Panc1 (cell line): ENCODE results near the gene KANSL1L. TPM values are rescaled to one million over a fixed set of nuclear protein-coding genes. Genes with fewer than 3 reads are reported as not detected.

ENCODE experiments used
- ATAC-seq: fragments of 200-7000 bp; cut with Tn5 transposase; 2 replicates; pipeline ENCODE4 v1.9.1; 2020; ENCODE audit warnings: mild to moderate bottlenecking, moderate library complexity
- BruUV-seq: library from RNA; stranded (reverse); fragments of 400-500 nt; replicated peaks from 2 replicates; lab custom pipeline; 2021; lab: Mats Ljungman, UMichigan
- CTCF ChIA-PET: fragments of 300-600 bp; sonication (Branson Sonifier 250); formaldehyde crosslinking; loops from one replicate; lab custom pipeline; 2022; ENCODE audit warnings: antibody characterized with exemption; lab: Charles Lee
- POLR2A ChIA-PET: fragments of 300-600 bp; sonication (Branson Sonifier 250); formaldehyde crosslinking; loops from one replicate; lab custom pipeline; 2022; ENCODE audit warnings: antibody characterized with exemption; lab: Charles Lee
- DNase-seq: peaks from one replicate; pipeline ENCODE4 v3.0.0-alpha.2; 2010; ENCODE audit warnings: low read depth, low spot score
- H3K27ac ChIP-seq: 2 replicates; pipeline ENCODE4 v1.5.1; 2011; ENCODE audit warnings: mild to moderate bottlenecking, low read length, inconsistent platforms
- H3K27me3 ChIP-seq: fragments of 200-500 bp; sonication (Bioruptor generic); 2 replicates; pipeline ENCODE4 v1.6.0; 2014; ENCODE audit warnings: low read length, inconsistent platforms; ENCODE audit not compliant: control insufficient read depth, insufficient read depth
- H3K36me3 ChIP-seq: fragments of 200-500 bp; sonication (Bioruptor generic); 2 replicates; pipeline ENCODE4 v1.5.1; 2014; ENCODE audit warnings: inconsistent platforms, mild to moderate bottlenecking, low read length, moderate library complexity; ENCODE audit not compliant: control insufficient read depth, insufficient read depth
- H3K4me1 ChIP-seq: 2 replicates; pipeline ENCODE4 v1.5.1; 2011; ENCODE audit warnings: inconsistent platforms, mild to moderate bottlenecking, low read length, moderate library complexity; ENCODE audit not compliant: control insufficient read depth, insufficient read depth
- H3K4me3 ChIP-seq, 2 experiments: 2 replicates each; pipeline ENCODE4 v1.5.1; 2011 to 2012; ENCODE audit warnings: low read depth in 2 of 2, low read length in 2 of 2, mild to moderate bottlenecking in 2 of 2, inconsistent platforms in 1 of 2, moderate library complexity in 1 of 2
- H3K9me3 ChIP-seq: fragments of 200-500 bp; sonication (Bioruptor generic); 2 replicates; pipeline ENCODE4 v1.5.1; 2014; ENCODE audit warnings: low read depth, mild to moderate bottlenecking, inconsistent platforms, low read length, moderate library complexity; ENCODE audit not compliant: control insufficient read depth, insufficient read depth
- CTCF ChIP-seq: fragments of 450-650 bp; IDR thresholded peaks from 2 replicates; pipeline ENCODE4 v1.5.1; 2017; ENCODE audit warnings: mild to moderate bottlenecking
- POLR2AphosphoS5 ChIP-seq: IDR thresholded peaks from 2 replicates; pipeline ENCODE4 v1.6.1; 2012; ENCODE audit warnings: mild to moderate bottlenecking, low read depth, low read length, moderate library complexity
- REST ChIP-seq, 2 experiments: IDR thresholded peaks; 2 replicates each; pipeline ENCODE4 v1.6.1; 2011 to 2012; ENCODE audit warnings: low read depth in 2 of 2, control low read depth in 1 of 2, low read length in 1 of 2, mild to moderate bottlenecking in 1 of 2, moderate library complexity in 1 of 2; ENCODE audit not compliant: insufficient read depth in 1 of 2
- SIN3A ChIP-seq: IDR thresholded peaks from 2 replicates; pipeline ENCODE4 v1.6.1; 2012; ENCODE audit warnings: low read depth, mild to moderate bottlenecking, low read length, moderate library complexity, borderline replicate concordance; ENCODE audit not compliant: insufficient read depth
- TCF7L2 ChIP-seq: IDR thresholded peaks from 2 replicates; pipeline ENCODE4 v1.6.1; 2011; ENCODE audit warnings: mild to moderate bottlenecking, low read depth, low read length, inconsistent platforms
- in situ Hi-C: cut with HindIII; loops from 2 replicates; pipeline ENCODE4 v1.10.0; 2016; ENCODE audit warnings: low sequenced_read_pairs, low pct_unique_long_range_greater_than_20kb
- intact Hi-C: fragments of 100-400 bp; cut with micrococcal nuclease; formaldehyde crosslinking; loops from one replicate; pipeline ENCODE4 v1.10.0; 2022; ENCODE audit not compliant: unreplicated experiment
- total RNA-seq: library from RNA; stranded (reverse); gene quantifications from one replicate; pipeline ENCODE4 v1.2.1, GENCODE V29; 2021; ENCODE audit not compliant: unreplicated experiment

KANSL1L gene
- total RNA-seq, 1 experiment from 2014 or later: 10.5 TPM

GRCh38 chr2:210007895-210008294 is 163.3 kb downstream of the KANSL1L start:
- POLR2A ChIA-PET: no interaction called here
- H3K27ac ChIP-seq: no peak overlapping the region
- in situ Hi-C loops: no loop called here
- no peaks in the 10 kb centered on the region for H3K27me3 ChIP-seq
- CTCF ChIA-PET: no interaction called here
- H3K4me3 ChIP-seq: no peak overlapping the region
- intact Hi-C loops: no loop called here
- peaks cover 15% of the 10 kb centered on the region for H3K36me3 ChIP-seq
- no peak for DNase-seq
- no peak for ATAC-seq
- TF ChIP-seq TCF7L2 (no peak), SIN3A (no peak), CTCF (no peak), REST (IDR thresholded peaks at IDR 0.05; ENCODE audit: insufficient read depth in 1 of 2, low read depth in 2 of 2, low read length in 1 of 2) (no peak), POLR2AphosphoS5 (no peak)
- H3K4me1 ChIP-seq: peaks cover 19% of the 10 kb centered on the region; the same call in 1 of the 2 replicates
- no TSS peak for BruUV-seq
- H3K9me3 ChIP-seq: no peaks in the 10 kb centered on the region

- no peak for DNase-seq
- TF ChIP-seq CTCF (no peak), POLR2AphosphoS5 (no peak), TCF7L2 (no peak), SIN3A (no peak), REST (IDR thresholded peaks at IDR 0.05; ENCODE audit: insufficient read depth in 1 of 2, low read depth in 2 of 2, low read length in 1 of 2) (no peak)
- ChIA-PET POLR2A (interaction anchor here (0.5 kb wide), 1 partner anchor 18 kb away, joined by 3 read pairs; no protein-coding TSS in a partner anchor), CTCF (no interaction called here)
- H3K27me3 ChIP-seq: no peaks in the 10 kb centered on the region
- H3K36me3 ChIP-seq: peaks cover 6% of the 10 kb centered on the region
- no TSS peak for BruUV-seq
- H3K27ac ChIP-seq: 0 out of 2 replicates have a peak overlapping the region, but pooled peaks have one; percentile 19
- ATAC-seq: no peak
- intact Hi-C loops (no loop called here), in situ Hi-C loops (no loop called here)
- H3K4me3 ChIP-seq: no peak overlapping the region
- no peaks in the 10 kb centered on the region for H3K9me3 ChIP-seq
- H3K4me1 ChIP-seq: peaks cover 23% of the 10 kb centered on the region
Observed at GRCh38 chr2:210004881-210005280, 166.3 kb downstream of the KANSL1L start.
